ENCODE measurements around the gene MINDY4. TPM values are rescaled to one million over a fixed set of nuclear protein-coding genes. Genes with fewer than 3 reads are reported as not detected.

Gene MINDY4
- total RNA-seq, 4 donors from 2014 or later, result 8.4 to 31.1 (median 20.2) TPM

GRCh38 chr7:30899066-30899465 is 127.8 kb downstream of the MINDY4 start:
- H3K27me3 ChIP-seq, result no peaks in the 10 kb centered on the region
- TF ChIP-seq EP300 (IDR thresholded peaks at IDR 0.05) (no peak), POLR2AphosphoS5 (IDR thresholded peaks at IDR 0.05) (no peak), CTCF (IDR thresholded peaks at IDR 0.05) (no peak), POLR2A (IDR thresholded peaks at IDR 0.05; ENCODE audit: low read depth) (no peak)
- no peaks in the 10 kb centered on the region for H3K9me3 ChIP-seq
- peak overlapping the region; percentile 43 to 78 (median 70) for H3K27ac ChIP-seq (replicated peaks in 1 of 4)
- H3K4me3 ChIP-seq, result no peak overlapping the region
- 92% methylated on average over 7 of the region's 7 CpGs for WGBS
- intact Hi-C loops (cut with DNase I), result no loop called here
- no peaks in the 10 kb centered on the region for H3K36me3 ChIP-seq
- H3K4me1 ChIP-seq, result peaks cover 74 to 90% (median 77%) of the 10 kb centered on the region in 4 donors
- no peak for DNase-seq (ENCODE audit: extremely low spot score)

- H3K36me3 ChIP-seq, result no peaks in the 10 kb centered on the region
- TF ChIP-seq CTCF (IDR thresholded peaks at IDR 0.05) (no peak), POLR2A (IDR thresholded peaks at IDR 0.05; ENCODE audit: low read depth) (no peak), EP300 (IDR thresholded peaks at IDR 0.05) (no peak), POLR2AphosphoS5 (IDR thresholded peaks at IDR 0.05) (no peak)
- H3K4me1 ChIP-seq, result peaks cover 70 to 90% (median 77%) of the 10 kb centered on the region in 4 donors
- intact Hi-C loops (cut with DNase I), result no loop called here
- no peaks in the 10 kb centered on the region for H3K9me3 ChIP-seq
- DNase-seq (ENCODE audit: extremely low spot score), result no peak
- no peak overlapping the region for H3K4me3 ChIP-seq
- WGBS, result 54% methylated on average over 4 of the region's 6 CpGs
- no peaks in the 10 kb centered on the region for H3K27me3 ChIP-seq
- peak overlapping the region; percentile 43 to 78 (median 70) for H3K27ac ChIP-seq (replicated peaks in 1 of 4)
These were observed 128.4 kb downstream of the MINDY4 start for GRCh38 chr7:30899630-30900029.

- intact Hi-C loops (cut with DNase I), result no loop called here
- 43% methylated on average over 9 of the region's 9 CpGs for WGBS
- TF ChIP-seq POLR2AphosphoS5 (IDR thresholded peaks at IDR 0.05), result no peak
- TF ChIP-seq CTCF (IDR thresholded peaks at IDR 0.05), result no peak
- no peak for TF ChIP-seq EP300 (IDR thresholded peaks at IDR 0.05)
- TF ChIP-seq POLR2A (IDR thresholded peaks at IDR 0.05; ENCODE audit: low read depth), result no peak
- Histone ChIP-seq H3K9me3 (no peaks in the 10 kb centered on the region), H3K4me3 (no peak overlapping the region), H3K36me3 (no peaks in the 10 kb centered on the region), H3K27ac (replicated peaks in 1 of 4) (peak overlapping the region; percentile 43 to 78 (median 70)), H3K27me3 (no peaks in the 10 kb centered on the region), H3K4me1 (peaks cover 69 to 90% (median 77%) of the 10 kb centered on the region in 4 donors)
- DNase-seq (ENCODE audit: extremely low spot score), result no peak
These were observed 128.8 kb downstream of the MINDY4 start for GRCh38 chr7:30900053-30900452.

- H3K4me3 ChIP-seq, result no peak overlapping the region
- peaks cover 68 to 92% (median 77%) of the 10 kb centered on the region in 4 donors for H3K4me1 ChIP-seq
- H3K27ac ChIP-seq (replicated peaks in 1 of 4), result peak overlapping the region; percentile 43 to 78 (median 70)
- WGBS, result 74% methylated on average over 8 of the region's 11 CpGs
- no peaks in the 10 kb centered on the region for H3K27me3 ChIP-seq
- no peak for DNase-seq (ENCODE audit: extremely low spot score)
- H3K9me3 ChIP-seq, result no peaks in the 10 kb centered on the region
- intact Hi-C loops (cut with DNase I), result no loop called here
- no peaks in the 10 kb centered on the region for H3K36me3 ChIP-seq
- no peak for TF ChIP-seq POLR2A (IDR thresholded peaks at IDR 0.05; ENCODE audit: low read depth)
- TF ChIP-seq EP300 (IDR thresholded peaks at IDR 0.05), result no peak
- no peak for TF ChIP-seq POLR2AphosphoS5 (IDR thresholded peaks at IDR 0.05)
- TF ChIP-seq CTCF (IDR thresholded peaks at IDR 0.05), result no peak
These were observed 129.7 kb downstream of the MINDY4 start for GRCh38 chr7:30900803-30901362.

- Histone ChIP-seq H3K4me1 (peaks cover 68 to 92% (median 77%) of the 10 kb centered on the region in 4 donors), H3K27ac (replicated peaks in 1 of 4) (peak overlapping the region; percentile 29 to 78 (median 56)), H3K36me3 (no peaks in the 10 kb centered on the region), H3K27me3 (no peaks in the 10 kb centered on the region), H3K9me3 (no peaks in the 10 kb centered on the region), H3K4me3 (no peak overlapping the region)
- intact Hi-C loops (cut with DNase I), result no loop called here
- 82% methylated on average over 2 of the region's 2 CpGs for WGBS
- TF ChIP-seq CTCF (IDR thresholded peaks at IDR 0.05) (no peak), POLR2AphosphoS5 (IDR thresholded peaks at IDR 0.05) (no peak), EP300 (IDR thresholded peaks at IDR 0.05) (no peak), POLR2A (IDR thresholded peaks at IDR 0.05; ENCODE audit: low read depth) (no peak)
- no peak for DNase-seq (ENCODE audit: extremely low spot score)
These were observed 130.6 kb downstream of the MINDY4 start for GRCh38 chr7:30901856-30902255.
